Hepatocyte (in vitro differentiated cells): ENCODE measurements around the gene GTF2F2.
"Not testable (repeated sequence)": the region's sequence is repeated elsewhere in the genome, so short reads cannot be mapped to it uniquely, and the experiment has no call there.

Experiments
- EZH2 ChIP-seq: fragments of 200-600 bp; sonication (generic); IDR thresholded peaks from 2 replicates; pipeline ENCODE4 v1.6.1; 2016; ENCODE audit warnings: antibody characterized with exemption, mild to moderate bottlenecking, borderline replicate concordance
- EZH2phosphoT487 ChIP-seq: fragments of 200-600 bp; sonication (generic); IDR thresholded peaks from one replicate; pipeline ENCODE4 v1.6.1; 2018; ENCODE audit warnings: antibody characterized with exemption, mild to moderate bottlenecking, low read depth, moderate library complexity; ENCODE audit not compliant: unreplicated experiment, severe bottlenecking
- TF ChIP-seq, protein P1 (sequence below): fragments of 200-600 bp; sonication (generic); IDR thresholded peaks from 2 replicates; pipeline ENCODE4 v1.5.1; 2016; ENCODE audit warnings: antibody characterized with exemption, mild to moderate bottlenecking; ENCODE audit not compliant: poor library complexity

DNA sequence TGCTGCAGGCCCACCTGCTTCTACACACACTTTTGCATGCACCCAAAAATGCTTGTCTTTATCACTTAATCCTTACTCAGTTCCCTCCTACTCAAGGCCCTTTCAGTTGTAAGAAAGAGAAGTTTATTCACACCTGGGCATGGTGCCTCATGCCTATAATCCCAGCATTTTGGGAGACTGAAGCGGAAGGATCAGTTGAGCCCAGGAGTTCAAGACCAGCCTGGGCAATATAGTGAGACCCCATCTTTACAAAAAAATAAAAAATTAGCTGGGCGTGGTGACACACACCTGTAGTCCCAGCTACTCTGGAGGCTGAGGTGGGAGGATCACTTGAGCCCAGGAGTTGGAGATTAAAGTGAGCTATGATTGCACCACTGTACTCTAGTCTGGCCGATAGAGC lies 178.2 kb downstream of the GTF2F2 start:
- TF ChIP-seq EZH2, EZH2phosphoT487: not testable (repeated sequence)
- TF ChIP-seq, protein P1, sequence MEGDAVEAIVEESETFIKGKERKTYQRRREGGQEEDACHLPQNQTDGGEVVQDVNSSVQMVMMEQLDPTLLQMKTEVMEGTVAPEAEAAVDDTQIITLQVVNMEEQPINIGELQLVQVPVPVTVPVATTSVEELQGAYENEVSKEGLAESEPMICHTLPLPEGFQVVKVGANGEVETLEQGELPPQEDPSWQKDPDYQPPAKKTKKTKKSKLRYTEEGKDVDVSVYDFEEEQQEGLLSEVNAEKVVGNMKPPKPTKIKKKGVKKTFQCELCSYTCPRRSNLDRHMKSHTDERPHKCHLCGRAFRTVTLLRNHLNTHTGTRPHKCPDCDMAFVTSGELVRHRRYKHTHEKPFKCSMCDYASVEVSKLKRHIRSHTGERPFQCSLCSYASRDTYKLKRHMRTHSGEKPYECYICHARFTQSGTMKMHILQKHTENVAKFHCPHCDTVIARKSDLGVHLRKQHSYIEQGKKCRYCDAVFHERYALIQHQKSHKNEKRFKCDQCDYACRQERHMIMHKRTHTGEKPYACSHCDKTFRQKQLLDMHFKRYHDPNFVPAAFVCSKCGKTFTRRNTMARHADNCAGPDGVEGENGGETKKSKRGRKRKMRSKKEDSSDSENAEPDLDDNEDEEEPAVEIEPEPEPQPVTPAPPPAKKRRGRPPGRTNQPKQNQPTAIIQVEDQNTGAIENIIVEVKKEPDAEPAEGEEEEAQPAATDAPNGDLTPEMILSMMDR, result not testable (repeated sequence)
